ENCODE data around the gene SIAH1.

DNA sequence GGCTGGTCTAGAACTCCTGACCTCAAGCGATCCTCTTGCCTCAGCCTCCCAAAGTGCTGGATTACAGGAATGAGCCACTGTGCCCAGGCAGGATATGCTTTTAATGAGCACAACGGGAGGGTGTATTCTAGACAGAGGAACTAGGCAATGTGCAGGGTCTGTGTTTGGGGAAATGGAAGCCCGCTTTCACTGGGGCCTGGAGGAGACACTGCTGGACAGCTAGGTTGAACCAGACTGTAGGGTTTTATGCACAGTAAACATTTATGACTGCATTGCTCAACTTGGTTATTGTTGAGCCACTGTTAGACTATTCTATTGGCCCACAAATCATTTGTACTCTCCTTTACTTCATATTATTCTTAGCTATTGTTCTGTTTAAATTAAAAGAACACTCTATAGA lies 10.2 kb upstream of the SIAH1 start:
- TF ChIP-seq, protein P1, sequence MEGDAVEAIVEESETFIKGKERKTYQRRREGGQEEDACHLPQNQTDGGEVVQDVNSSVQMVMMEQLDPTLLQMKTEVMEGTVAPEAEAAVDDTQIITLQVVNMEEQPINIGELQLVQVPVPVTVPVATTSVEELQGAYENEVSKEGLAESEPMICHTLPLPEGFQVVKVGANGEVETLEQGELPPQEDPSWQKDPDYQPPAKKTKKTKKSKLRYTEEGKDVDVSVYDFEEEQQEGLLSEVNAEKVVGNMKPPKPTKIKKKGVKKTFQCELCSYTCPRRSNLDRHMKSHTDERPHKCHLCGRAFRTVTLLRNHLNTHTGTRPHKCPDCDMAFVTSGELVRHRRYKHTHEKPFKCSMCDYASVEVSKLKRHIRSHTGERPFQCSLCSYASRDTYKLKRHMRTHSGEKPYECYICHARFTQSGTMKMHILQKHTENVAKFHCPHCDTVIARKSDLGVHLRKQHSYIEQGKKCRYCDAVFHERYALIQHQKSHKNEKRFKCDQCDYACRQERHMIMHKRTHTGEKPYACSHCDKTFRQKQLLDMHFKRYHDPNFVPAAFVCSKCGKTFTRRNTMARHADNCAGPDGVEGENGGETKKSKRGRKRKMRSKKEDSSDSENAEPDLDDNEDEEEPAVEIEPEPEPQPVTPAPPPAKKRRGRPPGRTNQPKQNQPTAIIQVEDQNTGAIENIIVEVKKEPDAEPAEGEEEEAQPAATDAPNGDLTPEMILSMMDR (IDR thresholded peaks at IDR 0.05) = no peak
- TF ChIP-seq POLR2A (IDR thresholded peaks at IDR 0.05) = no peak

All from body of pancreas (tissue), 4 donors.